Activated CD4-positive, alpha-beta T cell treated with anti-CD3 and anti-CD28 coated beads for 48 hours (primary cell): ENCODE results near the gene ITPRID1.

ENCODE experiments used
- DNase-seq: peaks from one replicate; pipeline ENCODE4 v3.0.0-alpha.2; 2020

The ITPRID1 gene

GRCh38 chr7:31642681-31643115 lies 128.8 kb downstream of the ITPRID1 start:
- no peak for DNase-seq

DNA sequence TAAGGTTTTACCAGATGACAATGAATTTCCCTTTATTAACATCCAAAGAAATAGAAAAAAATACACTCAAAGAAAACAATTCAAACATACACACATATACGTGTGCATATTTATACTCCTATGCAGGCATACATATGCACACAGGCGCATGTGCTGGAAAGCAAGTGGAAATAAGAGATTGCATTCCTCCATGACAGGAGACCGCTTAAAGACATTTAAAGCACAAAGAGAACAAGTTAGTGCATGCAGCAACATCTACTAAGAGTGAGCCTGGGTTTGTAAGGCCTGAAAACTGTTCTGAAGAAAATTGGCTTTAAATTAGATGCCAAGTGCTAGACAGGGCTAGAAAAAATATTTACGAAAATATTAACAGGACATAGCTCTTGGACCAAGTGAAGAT lies 133.1 kb downstream of the ITPRID1 start:
- DNase-seq = no peak

DNA sequence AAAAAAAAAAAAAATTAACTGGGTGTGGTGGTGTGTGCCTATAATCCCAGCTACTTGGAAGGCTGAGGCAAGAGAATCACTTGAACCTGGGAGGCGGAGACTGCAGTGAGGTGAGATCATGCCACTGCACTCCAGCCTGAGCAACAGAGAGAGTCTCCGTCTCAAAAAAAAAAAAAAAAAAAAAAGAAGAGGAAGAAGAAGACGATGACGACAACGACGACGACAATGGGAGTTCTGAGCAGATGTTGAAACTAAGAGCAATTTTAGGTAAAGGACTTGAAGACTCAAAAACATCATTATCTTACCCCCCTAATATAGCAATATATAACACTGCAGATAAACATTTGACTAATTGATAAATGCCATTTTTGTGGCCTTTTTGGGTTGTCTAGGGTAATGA lies 133.6 kb downstream of the ITPRID1 start:
- DNase-seq = no peak

DNA sequence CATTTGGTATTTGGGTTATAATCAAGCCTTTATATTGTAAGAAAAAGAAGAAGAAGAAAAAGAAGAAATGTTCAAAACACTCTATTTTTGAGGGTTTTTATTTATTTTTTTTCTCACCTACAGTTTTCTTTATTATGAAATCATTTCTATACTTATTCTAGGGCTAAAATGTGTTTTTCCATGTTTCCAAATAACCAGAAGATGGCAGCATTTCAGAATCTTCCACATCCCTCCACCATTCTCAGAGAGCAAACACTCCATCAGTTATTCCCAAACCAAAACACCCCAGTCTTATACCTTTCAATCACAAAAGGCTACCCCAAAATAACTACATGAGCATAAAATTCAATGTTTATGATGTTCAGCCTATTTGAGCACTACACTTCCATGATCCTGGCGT lies 134.4 kb downstream of the ITPRID1 start:
- no peak for DNase-seq

GRCh38 chr7:31648880-31649279 lies 135.0 kb downstream of the ITPRID1 start:
- no peak for DNase-seq

DNA sequence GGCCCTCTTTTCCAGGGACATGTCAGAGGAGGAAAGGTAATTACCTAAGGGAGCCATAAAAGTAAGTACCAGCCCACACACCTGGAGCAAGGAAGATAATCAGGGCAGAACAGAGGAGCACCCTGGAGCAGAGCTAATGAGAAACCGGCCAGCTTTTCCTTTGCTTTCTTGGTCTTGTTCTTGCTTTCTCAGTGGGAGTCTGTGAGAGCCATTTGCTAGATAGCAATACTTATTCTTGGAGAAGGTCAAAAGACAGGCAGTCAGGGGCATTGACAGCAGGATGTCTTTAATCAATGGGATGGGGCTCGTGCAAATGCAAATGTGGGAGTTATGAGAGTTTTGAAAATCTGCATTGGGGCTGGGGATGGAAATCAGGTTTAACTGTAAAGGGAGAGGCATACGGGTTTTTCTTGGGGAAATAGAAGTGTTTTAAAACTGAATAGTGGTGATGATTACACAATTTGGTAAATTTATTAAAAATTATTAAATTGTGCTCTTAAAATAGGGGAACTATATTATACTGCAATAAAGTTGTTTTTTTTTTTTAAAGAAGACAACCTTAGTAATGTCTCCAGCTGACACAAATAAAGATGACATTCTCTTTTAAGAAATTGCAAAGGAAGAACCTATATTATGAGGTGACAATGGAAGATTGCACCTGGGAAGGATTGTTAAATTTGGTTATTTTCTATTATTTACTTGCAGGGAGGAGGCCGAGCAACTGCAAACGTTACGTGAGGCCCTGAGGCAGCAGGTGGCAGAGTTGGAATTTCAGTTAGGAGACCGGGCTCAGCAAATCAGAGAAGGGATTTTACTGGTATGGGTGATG lies 137.6 kb downstream of the ITPRID1 start:
- no peak for DNase-seq

- DNase-seq = no peak
Measured at GRCh38 chr7:31652063-31652326, 138.1 kb downstream of the ITPRID1 start.

DNA sequence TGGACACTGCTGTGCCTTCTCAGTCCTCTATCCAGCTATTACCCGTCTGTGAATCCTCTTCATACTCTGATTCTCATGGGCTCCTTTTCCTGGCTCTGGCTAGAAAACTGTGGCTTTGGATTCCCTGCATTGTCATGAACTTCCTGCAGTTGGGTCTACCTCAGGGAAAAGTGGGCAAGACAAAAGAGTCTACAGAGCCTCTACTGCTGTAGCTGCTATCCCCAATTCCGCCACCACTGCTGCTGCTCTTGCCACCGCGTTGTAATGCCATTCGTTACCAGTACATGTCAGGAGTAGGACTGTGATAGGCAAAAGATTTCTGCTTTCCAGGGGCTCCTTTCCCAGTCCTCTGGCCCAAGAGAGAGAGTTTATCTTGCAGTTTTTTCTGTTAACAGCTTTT lies 149.2 kb downstream of the ITPRID1 start:
- DNase-seq = no peak

- no peak for DNase-seq
Measured at GRCh38 chr7:31664890-31665289, 151.0 kb downstream of the ITPRID1 start.

GRCh38 chr7:31665546-31665945 lies 151.7 kb downstream of the ITPRID1 start:
- no peak for DNase-seq

DNA sequence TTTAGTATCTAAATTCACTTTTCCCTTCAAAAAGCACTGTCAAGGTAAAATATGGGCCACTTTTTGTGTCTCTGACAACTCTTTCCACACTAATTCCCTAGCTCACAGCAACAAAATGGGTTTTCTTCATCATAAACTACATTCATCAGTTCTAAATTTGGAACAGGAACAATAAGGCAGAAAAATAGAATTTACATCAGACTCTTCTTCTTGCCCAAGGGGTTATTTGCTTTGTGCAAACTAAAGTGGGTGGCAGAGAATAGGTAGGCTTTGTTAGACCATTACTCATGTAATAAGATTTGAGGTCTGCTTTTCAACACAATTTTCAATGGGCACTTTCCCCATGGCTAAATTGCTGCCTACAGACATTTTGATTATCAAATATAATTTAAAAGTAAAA lies 155.6 kb downstream of the ITPRID1 start:
- no peak for DNase-seq

- no peak for DNase-seq
Measured at GRCh38 chr7:31679574-31680305, 165.8 kb downstream of the ITPRID1 start.

DNA sequence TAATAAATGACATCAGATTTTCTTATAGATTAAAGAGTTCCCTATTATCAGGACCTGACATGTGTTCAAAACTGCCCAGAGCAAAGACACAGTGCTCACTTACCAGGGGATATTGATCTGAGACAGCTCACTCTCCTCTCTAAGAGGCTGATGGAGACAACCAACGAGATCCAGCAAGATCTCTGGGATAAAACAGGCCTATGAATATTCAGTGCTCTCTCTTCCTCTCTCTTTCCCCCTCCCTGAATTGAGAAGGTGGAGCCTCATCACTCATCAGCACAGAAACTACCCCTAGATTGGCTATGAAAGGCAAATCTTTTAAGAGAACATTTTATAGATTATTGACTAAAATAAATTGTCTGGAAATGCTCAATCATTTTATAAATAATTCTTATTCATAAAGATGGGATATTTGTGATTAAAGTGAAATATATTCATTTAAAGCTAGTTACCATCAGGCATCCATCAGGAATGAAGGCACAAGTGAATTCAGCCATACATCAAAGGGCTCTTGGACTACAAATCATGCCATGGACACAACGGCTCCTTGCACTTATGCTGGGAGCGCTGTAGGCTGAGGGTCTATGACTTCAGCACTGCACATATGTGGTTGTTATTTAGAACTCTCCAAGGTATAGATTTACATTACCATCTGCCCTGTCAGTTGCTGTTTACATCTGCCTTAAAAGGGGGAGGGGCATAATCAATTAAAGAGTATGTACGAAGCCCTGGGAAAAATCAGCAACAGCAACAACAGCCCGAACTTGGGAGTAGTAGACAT lies 169.7 kb downstream of the ITPRID1 start:
- no peak for DNase-seq

- DNase-seq = no peak
Measured at GRCh38 chr7:31687024-31687748, 173.3 kb downstream of the ITPRID1 start, which contains the start of gene PPP1R17. Gene PPP1R17 (plus strand): TSS chr7:31687215. CDS start chr7:31692442, 5,227 bp downstream.

GRCh38 chr7:31688372-31688771 lies 174.5 kb downstream of the ITPRID1 start:
- no peak for DNase-seq

DNA sequence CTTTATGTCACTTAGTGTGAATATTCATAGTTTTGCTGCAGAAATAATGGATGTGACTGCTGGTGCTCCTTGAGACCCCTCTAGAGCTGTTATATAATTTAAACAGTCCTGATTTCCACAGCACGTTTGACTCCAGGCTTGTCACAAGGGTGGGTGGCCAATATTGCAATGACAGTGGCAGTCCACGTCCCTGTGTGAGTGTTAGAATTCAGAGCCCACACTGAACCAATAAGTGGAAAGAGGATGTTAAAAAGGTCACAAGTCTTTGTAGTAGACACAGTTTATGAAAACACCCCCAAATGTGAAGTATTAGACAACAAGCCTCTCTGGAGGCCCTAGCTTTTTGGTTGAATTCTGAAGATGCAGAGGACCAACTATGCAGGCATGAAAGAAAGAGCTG lies 175.1 kb downstream of the ITPRID1 start:
- no peak for DNase-seq

DNA sequence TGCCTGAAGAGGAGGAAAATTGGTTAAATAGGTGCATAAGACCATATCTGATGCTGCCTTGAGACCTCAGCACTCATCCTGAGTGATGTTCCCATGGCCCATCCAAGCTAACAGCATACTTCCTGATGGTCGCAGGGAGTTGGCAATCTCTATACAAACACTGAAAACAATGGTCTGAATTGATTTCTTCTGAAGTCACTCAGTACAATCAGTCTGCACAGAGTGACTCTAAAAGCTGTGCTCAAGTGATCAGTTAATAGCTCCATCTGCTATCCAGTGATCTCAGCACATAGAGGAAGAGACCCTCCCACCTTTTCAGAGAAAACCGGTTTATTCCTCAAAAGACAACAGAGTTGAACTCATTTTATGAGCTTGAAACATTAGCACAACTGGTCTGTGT lies 177.0 kb downstream of the ITPRID1 start:
- no peak for DNase-seq

- no peak for DNase-seq
Measured at GRCh38 chr7:31692451-31692850, 178.6 kb downstream of the ITPRID1 start.

- no peak for DNase-seq
Measured at GRCh38 chr7:31692871-31693270, 179.0 kb downstream of the ITPRID1 start.

GRCh38 chr7:31695859-31696614 lies 182.1 kb downstream of the ITPRID1 start:
- DNase-seq = no peak

- DNase-seq = no peak
Measured at GRCh38 chr7:31699050-31699449, 185.2 kb downstream of the ITPRID1 start.

GRCh38 chr7:31702354-31702753 lies 188.5 kb downstream of the ITPRID1 start:
- no peak for DNase-seq
